ENCODE results near the gene RAB7A. TPM values are rescaled to one million over a fixed set of nuclear protein-coding genes. Genes with fewer than 3 reads are reported as not detected.

Gene RAB7A
- total and polyA plus RNA-seq, 2 of the 4 experiments (the other 2 are of a cell fraction), result 57.0 to 240 TPM

GRCh38 chr3:128736601-128737000, 10.6 kb downstream of the RAB7A start:
- Histone ChIP-seq H3K23ac (ENCODE audit: low read depth, low read length) (0 out of 2 replicates have a peak overlapping the region, but pooled peaks have one; percentile 52), H2BK20ac (ENCODE audit: low read depth, low read length) (no peak overlapping the region), H3K9ac (ENCODE audit: low read depth, low read length) (no peak overlapping the region), H3K4ac (ENCODE audit: low read depth, low read length) (no peak overlapping the region; the same call in 1 of the 2 replicates), H2AK5ac (ENCODE audit: low read depth, low read length) (no peak overlapping the region), H3K4me1 (ENCODE audit: control insufficient read depth, insufficient read depth, low read length) (peaks cover 7% of the 10 kb centered on the region), H3K4me2 (ENCODE audit: low read depth, low read length) (peak overlapping the region; percentile 1; the same call in 1 of the 2 replicates), H3K56ac (ENCODE audit: extremely low read depth, insufficient read depth, low read length) (no peak overlapping the region), H2BK120ac (ENCODE audit: low read depth, low read length) (no peak overlapping the region), H4K5ac (ENCODE audit: low read depth, low read length) (no peak overlapping the region), H3K27me3 (ENCODE audit: control insufficient read depth, insufficient read depth, low read length) (no peaks in the 10 kb centered on the region), H4K91ac (ENCODE audit: insufficient read depth, low read depth, low read length) (no peak overlapping the region), H3K79me1 (ENCODE audit: low read depth in 1 of 2, low read length in 2 of 2) (peaks cover 10 to 61% of the 10 kb centered on the region in 2 experiments), H4K20me1 (ENCODE audit: insufficient read depth, low read length) (peaks cover 98% of the 10 kb centered on the region), H3K18ac (ENCODE audit: low read depth, low read length) (no peak overlapping the region; the same call in 1 of the 2 replicates), H2BK5ac (ENCODE audit: low read depth, low read length, poor library complexity, severe bottlenecking) (peak overlapping the region; percentile 71), H3K27ac (ENCODE audit: insufficient read depth, low read length) (no peak overlapping the region), H2AFZ (replicated peaks; ENCODE audit: low read length, poor library complexity) (no peak overlapping the region), H2AK9ac (replicated peaks; ENCODE audit: low read depth, low read length, poor library complexity) (no peak overlapping the region), H3K4me3 (ENCODE audit: insufficient read depth, low read depth, low read length) (no peak overlapping the region), H4K8ac (ENCODE audit: low read depth in 2 of 2, low read length in 2 of 2) (no peak overlapping the region), H3K9me1 (ENCODE audit: insufficient read depth, low read length) (peaks cover 20% of the 10 kb centered on the region), H2BK15ac (ENCODE audit: low read depth, low read length) (no peak overlapping the region), H3K36me3 (ENCODE audit: control insufficient read depth, insufficient read depth, low read length) (peaks cover 5% of the 10 kb centered on the region), H3K14ac (replicated peaks; ENCODE audit: low read depth, low read length) (peak overlapping the region; percentile 54; the same call in 1 of the 2 replicates), H3K9me3 (ENCODE audit: control insufficient read depth, insufficient read depth, low read length) (no peaks in the 10 kb centered on the region)
- dilution Hi-C loops (cut with HindIII; ENCODE audit: low sequenced_read_pairs, unreplicated experiment) (no loop called here), intact Hi-C loops (cut with micrococcal nuclease) (no loop called here), in situ Hi-C loops (cut with MboI; ENCODE audit: low sequenced_read_pairs) (no loop called here)
- ChIA-PET CTCF (interaction anchor here (0.7 to 0.9 kb wide), 2 partner anchors 9 to 56 kb away, joined by 3 read pairs; no protein-coding TSS in a partner anchor), POLR2A (ENCODE audit: unreplicated experiment) (no interaction called here)
- TF ChIP-seq USF2 (IDR thresholded peaks at IDR 0.05; ENCODE audit: low read depth, low read length), result no peak
- TF ChIP-seq MXI1 (IDR thresholded peaks at IDR 0.05; ENCODE audit: borderline replicate concordance, low read depth, low read length), result no peak
- TF ChIP-seq FOS (IDR thresholded peaks at IDR 0.05; ENCODE audit: low read depth, low read length), result 0 out of 2 replicates have a peak, but pooled peaks have one; percentile 12
- no peak for TF ChIP-seq SMC3 (IDR thresholded peaks at IDR 0.05; ENCODE audit: low read depth, low read length)
- DNase-seq, result peak; percentile 64
- no CpG with 5 or more reads among the region's 3 CpGs for WGBS, 2 experiments (ENCODE audit: extremely low coverage in 2 of 2, insufficient read length in 1 of 2)
- no TSS peak for BruUV-seq (replicated peaks)
- peak; percentile 58 for ATAC-seq (ENCODE audit: low read depth)
